ENCODE measurements around the gene VWA3A. TPM values are rescaled to one million over a fixed set of nuclear protein-coding genes. Genes with fewer than 3 reads are reported as not detected.
A peak's percentile ranks its signal among the peaks of the same experiment; 100 is the strongest.

Gene VWA3A
- total and polyA plus RNA-seq, 3 experiments from 2014 or later, result 0.04 to 0.16 TPM; not detected in 1

DNA sequence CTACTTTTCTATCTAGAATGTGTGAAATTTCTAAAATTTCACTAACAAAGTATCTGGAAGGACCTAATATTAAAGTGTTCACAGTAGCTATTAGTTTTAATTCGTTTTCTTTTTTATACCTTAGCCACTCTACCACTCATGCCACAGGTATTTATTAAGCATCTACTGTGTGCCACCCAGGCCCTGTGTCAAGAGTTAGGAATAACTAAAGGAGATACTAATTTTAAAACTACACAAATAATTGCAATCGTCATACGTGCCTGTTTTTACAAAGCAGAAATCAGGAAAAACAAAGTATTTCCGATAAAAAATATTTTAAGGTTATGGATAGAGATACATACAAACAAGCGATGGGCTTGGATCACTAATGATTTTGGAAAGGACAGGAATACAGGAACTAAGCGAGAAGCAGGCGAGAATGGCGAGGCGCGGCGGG is 113.3 kb downstream of the VWA3A start:
- no peaks in the 10 kb centered on the region for H3K9me3 Mint-ChIP-seq
- H3K27ac ChIP-seq (ENCODE audit: low read depth, low read length), result peak overlapping the region; percentile 63
- H3K27me3 Mint-ChIP-seq, result no peaks in the 10 kb centered on the region

DNA sequence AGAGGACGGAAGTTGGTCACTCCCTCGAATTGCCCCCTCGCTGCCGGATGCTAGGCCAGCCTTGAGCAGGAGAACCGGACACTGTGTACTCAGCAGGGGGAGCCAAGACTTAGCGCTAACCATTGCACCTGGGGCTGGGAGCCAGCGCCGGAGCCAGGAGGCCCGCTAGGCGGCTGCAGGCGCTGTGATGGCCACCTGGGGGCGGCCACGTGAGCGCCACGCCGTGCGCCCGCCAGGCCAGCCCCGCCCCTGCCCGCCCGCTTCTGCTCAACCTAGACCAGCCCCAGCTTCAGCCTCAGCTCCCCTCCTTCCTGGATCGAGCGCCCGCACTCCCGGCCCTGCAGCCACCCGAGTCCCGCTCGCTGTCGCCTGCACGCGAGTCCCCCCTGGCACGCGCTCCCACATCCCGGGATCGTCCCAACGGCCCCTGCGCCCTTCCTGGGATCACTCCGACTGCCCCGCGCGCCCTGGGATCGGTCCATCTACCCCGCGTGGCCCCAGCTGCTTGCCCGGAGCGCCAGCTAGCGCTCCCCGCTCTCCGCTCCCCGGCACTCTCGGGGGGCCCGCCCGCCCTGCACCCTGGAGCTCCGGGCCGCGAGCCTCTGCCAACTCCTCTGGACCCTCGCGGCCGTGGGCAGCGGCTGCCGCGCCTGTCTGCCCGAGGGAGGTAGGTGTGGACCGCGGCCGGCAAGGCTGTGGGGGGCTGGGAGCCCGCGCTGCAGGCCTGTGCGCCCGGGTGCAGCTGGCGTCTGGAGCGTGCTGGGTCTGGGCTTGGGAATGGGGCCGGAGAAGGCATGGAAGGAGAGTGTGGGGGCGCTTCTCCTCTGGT is 113.9 kb downstream of the VWA3A start, which contains the start of gene EEF2K:
TSS of gene EEF2K (plus strand) at position 266 of the 829 bp plus-strand sequence. CDS start 19,452 bp downstream, outside the sequence.
- H3K27me3 ChIP-seq (ENCODE audit: insufficient read depth, low read length, poor library complexity, severe bottlenecking), result no peaks in the 10 kb centered on the region
- H3K9me3 Mint-ChIP-seq, result no peaks in the 10 kb centered on the region
- H3K27me3 Mint-ChIP-seq, result no peaks in the 10 kb centered on the region
- DNase-seq, result peak; percentile 70 to 85 (median 73)
- peaks cover 19% of the 10 kb centered on the region for H3K4me1 ChIP-seq (ENCODE audit: insufficient read depth, low read length)
- H3K4me3 ChIP-seq (ENCODE audit: low read length), result peak within 1 kb of the TSS; percentile 65
- H3K4me1 Mint-ChIP-seq, result peaks cover 24 to 40% (median 32%) of the 10 kb centered on the region in 3 donors
- H3K27ac ChIP-seq (ENCODE audit: low read depth, low read length), result peak within 1 kb of the TSS; percentile 63
- H3K4me3 Mint-ChIP-seq, result peak within 1 kb of the TSS; percentile 86 to 97 (median 94)
- peaks cover 0 to 9% (median 0%) of the 10 kb centered on the region in 3 donors for H3K36me3 Mint-ChIP-seq
- H3K9me3 ChIP-seq (ENCODE audit: low read length), result no peaks in the 10 kb centered on the region
- peak within 1 kb of the TSS; percentile 40 to 91 (median 84) for H3K27ac Mint-ChIP-seq
- ChIA-PET POLR2A (interaction anchor here (0.6 to 2.0 kb wide), 7 partner anchors 11 to 206 kb away, joined by 3 to 16 read pairs (median 5); partner anchors contain the start of gene POLR3E), CTCF (interaction anchor here (0.8 to 5.4 kb wide), 18 partner anchors 7 to 206 kb away, joined by 3 to 26 read pairs (median 5); partner anchors contain the start of genes PDZD9 and POLR3E)
- H3K36me3 ChIP-seq (ENCODE audit: insufficient read depth, low read length), result no peaks in the 10 kb centered on the region

More for the DNA sequence above, 113.3 kb downstream of the VWA3A start:
- H3K27me3 ChIP-seq (ENCODE audit: insufficient read depth, low read length, poor library complexity, severe bottlenecking), result no peaks in the 10 kb centered on the region
- peaks cover 19% of the 10 kb centered on the region for H3K4me1 ChIP-seq (ENCODE audit: insufficient read depth, low read length)
- H3K4me1 Mint-ChIP-seq, result peaks cover 22 to 33% (median 32%) of the 10 kb centered on the region in 3 donors
- no peaks in the 10 kb centered on the region for H3K9me3 ChIP-seq (ENCODE audit: low read length)
- POLR2A ChIA-PET, result interaction anchor here (0.6 to 2.0 kb wide), 6 partner anchors 10 to 205 kb away, joined by 3 to 16 read pairs (median 6); partner anchors contain the start of gene POLR3E
- H3K4me3 ChIP-seq (ENCODE audit: low read length), result peak overlapping the region; percentile 65
- H3K36me3 ChIP-seq (ENCODE audit: insufficient read depth, low read length), result no peaks in the 10 kb centered on the region
- H3K36me3 Mint-ChIP-seq, result peaks cover 0 to 7% (median 0%) of the 10 kb centered on the region in 3 donors
- CTCF ChIA-PET, result interaction anchor here (0.8 to 5.4 kb wide), 19 partner anchors 8 to 205 kb away, joined by 3 to 26 read pairs (median 5); partner anchors contain the start of genes PDZD9 and POLR3E
- peak overlapping the region; percentile 86 to 97 (median 94) for H3K4me3 Mint-ChIP-seq
- no peak for DNase-seq
- H3K27ac Mint-ChIP-seq, result peak overlapping the region in 7 of 8 donors; percentile 40 to 90 (median 80)

Other genes with a start within 250 kb of the VWA3A start
- gene NPIPB4, start 234.8 kb upstream of the VWA3A start, total RNA-seq, result 100 to 1,000 TPM; 105 to 111 TPM
- 7.8 TPM for gene NPIPB4, start 234.8 kb upstream of the VWA3A start, polyA plus RNA-seq
- 100 to 1,000 TPM; 201 to 209 TPM for gene UQCRC2, start 139.2 kb upstream of the VWA3A start, total RNA-seq
- 171 TPM for gene UQCRC2, start 139.2 kb upstream of the VWA3A start, polyA plus RNA-seq
- gene PDZD9, start 91.4 kb upstream of the VWA3A start, total RNA-seq, result not detected
- not detected for gene PDZD9, start 91.4 kb upstream of the VWA3A start, polyA plus RNA-seq
- 10 to 100 TPM in 1 of 2 experiments, 1 to 10 TPM in 1; 9.2 to 11.4 TPM for gene MOSMO, start 84.4 kb upstream of the VWA3A start, total RNA-seq
- gene MOSMO, start 84.4 kb upstream of the VWA3A start, polyA plus RNA-seq, result 6.1 TPM
- under 1 TPM in 1 of 2 experiments, not detected in 1; 0.11 TPM for gene SDR42E2, start 70.0 kb downstream of the VWA3A start, total RNA-seq
- 0.92 TPM for gene SDR42E2, start 70.0 kb downstream of the VWA3A start, polyA plus RNA-seq
- gene EEF2K, start 113.7 kb downstream of the VWA3A start, total RNA-seq, result 10 to 100 TPM; 27.2 to 28.3 TPM
- 1.9 TPM for gene EEF2K, start 113.7 kb downstream of the VWA3A start, polyA plus RNA-seq
- gene POLR3E, start 204.9 kb downstream of the VWA3A start, total RNA-seq, result 100 to 1,000 TPM; 103 to 116 TPM
- 14.9 TPM for gene POLR3E, start 204.9 kb downstream of the VWA3A start, polyA plus RNA-seq